NCI-H128 (cell line): ENCODE results near the gene TTC23L.

Experiments
- DNase-seq: peaks from one replicate; lab custom pipeline; 2025; ENCODE audit not compliant: unreplicated experiment; lab: John Stamatoyannopoulos, UW

TTC23L gene

GRCh38 chr5:34868791-34869190 lies 29.8 kb downstream of the TTC23L start:
- no peak for DNase-seq

DNA sequence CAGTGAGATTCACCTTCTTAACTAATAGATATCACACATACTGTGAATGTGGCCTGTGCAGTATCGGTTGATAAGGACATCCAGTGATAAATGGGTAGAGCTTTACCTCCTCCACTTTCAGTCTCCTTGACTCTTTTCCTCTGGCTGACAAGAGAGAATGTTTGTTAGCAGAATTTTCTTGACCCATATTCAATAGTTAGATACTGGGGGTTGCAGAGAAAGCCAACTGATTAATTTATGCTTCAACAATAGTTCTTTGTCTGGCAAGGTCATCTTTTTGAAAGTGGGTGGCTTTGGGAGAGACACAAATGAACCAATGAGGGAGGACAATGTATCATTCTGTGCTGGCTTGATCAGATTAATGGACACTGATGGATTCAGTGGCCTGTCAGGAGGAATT lies 30.3 kb downstream of the TTC23L start:
- no peak for DNase-seq

DNA sequence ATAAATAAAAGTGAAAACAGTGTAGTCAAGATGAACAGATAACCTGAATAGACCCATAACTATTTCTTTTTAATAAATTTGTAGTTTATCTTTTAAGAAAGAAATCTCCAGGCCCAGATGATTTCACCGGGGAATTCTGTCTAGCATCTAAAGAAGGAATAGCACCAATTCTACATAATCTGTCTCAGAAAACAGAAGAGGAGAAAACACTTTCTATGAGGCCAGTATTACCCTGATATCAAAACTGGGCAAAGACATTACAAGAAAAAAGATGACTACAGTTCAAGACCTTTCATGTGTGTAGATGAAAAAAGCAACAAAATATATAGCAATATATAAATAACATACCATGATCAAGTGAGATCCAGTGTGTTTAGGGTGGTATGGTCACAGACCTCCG lies 31.4 kb downstream of the TTC23L start:
- no peak for DNase-seq

DNA sequence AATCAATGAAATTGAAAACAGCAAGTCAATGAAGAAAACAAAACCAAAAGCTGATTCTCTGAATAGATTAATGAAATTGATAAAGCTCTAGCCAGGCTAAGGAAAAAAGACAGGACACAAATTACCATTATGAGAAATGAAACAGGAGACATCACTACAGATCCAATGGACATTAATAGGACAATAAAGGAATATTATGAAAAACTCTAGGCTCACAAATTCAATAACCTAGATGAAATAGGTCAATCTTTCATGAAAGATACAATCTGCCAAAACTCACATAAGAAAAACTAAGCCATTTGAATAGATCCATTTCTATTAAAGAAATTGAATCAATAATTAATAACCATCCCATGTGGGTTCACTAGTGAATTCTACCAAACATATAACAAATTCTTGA lies 37.3 kb downstream of the TTC23L start:
- DNase-seq = no peak

- no peak for DNase-seq
Observed at GRCh38 chr5:34881246-34881645, 42.3 kb downstream of the TTC23L start.

- DNase-seq = no peak
Observed at GRCh38 chr5:34886392-34887119, 47.6 kb downstream of the TTC23L start.

GRCh38 chr5:34889394-34889793 lies 50.4 kb downstream of the TTC23L start:
- DNase-seq = no peak

GRCh38 chr5:34891981-34892380 lies 53.0 kb downstream of the TTC23L start:
- no peak for DNase-seq

DNA sequence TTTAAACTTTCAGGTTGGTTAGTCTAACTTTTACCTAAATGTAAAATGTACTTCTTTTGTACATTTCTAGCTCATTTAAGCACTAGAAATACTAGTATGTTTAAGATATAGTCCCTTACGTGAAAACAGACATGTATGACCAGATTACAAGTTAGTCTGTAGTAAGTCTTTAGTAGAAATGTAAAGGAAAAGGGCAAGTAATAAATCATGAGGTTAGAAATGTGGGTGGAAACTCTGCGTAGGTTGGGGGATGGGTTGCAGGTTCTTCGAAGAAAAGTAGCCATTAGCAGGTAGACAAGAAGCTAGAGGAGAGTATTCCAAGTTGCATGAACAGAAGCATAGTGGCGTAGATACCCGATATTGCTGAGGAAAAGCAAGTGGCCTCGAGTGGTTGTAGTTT lies 53.5 kb downstream of the TTC23L start:
- no peak for DNase-seq

DNA sequence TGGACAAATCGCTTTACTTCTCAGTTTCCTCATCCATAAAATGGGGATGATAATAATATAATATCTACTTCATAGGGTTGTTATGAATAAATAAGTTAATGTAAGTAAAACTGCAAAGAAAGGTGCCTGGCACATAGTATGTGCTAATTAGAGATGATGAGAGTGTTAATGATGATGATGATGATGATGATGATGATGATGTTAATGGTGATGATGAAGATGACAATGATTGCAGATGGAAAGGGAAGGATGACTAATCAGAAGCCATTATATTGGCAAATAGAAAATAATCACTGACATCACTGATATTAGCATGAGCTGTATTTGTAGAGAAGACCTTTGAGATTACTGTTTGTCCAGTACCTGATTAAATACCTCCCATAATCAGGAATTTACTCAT lies 55.8 kb downstream of the TTC23L start:
- no peak for DNase-seq

DNA sequence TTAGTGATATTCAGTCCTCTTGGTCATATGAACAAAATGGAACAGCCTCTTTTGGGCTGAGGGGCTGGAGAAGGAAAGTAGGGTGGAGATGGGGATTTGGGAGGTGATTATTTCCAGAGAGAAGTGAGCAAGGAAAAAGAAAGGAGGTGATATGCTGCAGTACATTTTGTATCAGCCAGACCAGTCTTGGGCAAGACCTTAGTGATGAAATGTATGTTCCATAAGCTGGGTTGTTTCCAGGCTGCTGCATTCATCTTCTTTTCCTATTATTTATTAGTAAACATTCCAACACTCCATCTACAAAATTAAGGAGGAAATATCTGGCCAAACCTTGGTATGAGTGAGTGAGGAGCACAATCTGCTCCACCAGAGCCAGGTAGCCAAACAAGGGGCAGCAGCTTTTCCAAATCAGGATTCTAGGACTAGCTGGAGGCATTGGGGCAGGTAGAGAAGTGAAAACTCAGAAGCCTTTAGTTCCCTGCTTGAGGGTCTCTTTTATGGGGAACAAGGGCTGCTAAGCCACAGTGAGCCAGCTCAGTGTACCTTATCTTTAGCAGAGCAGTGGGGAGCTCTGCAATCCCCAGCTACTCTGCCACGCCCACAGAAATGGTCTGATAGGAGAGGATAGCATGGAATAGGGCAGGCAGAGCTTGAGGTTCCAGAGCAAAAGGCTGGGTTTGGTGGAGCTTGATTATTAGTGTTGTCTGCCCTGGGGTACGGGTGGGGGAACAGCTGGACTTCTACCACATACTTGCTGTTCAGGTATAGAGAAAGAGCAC lies 56.9 kb downstream of the TTC23L start:
- DNase-seq = no peak

DNA sequence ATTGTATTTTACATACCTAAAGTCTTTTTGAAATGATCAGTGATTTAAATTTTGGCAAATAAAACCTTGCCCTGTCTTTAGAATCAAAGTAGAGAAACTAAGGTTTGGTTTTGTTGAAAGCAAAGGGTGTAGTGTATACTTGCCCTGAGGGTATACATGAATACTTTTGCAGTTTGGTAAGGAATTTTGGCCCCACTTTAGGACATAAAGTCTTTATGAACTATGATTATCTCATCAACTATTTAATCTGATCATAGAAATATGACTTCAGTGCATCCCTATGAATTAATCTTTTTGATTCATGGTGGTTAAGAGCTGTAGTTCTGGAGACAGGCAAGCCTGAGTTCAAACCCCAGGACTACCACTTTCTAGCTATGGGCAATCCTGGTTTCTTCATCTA lies 58.7 kb downstream of the TTC23L start:
- no peak for DNase-seq

- peak; percentile 43 for DNase-seq
Observed at GRCh38 chr5:34898258-34898895, 59.4 kb downstream of the TTC23L start.

DNA sequence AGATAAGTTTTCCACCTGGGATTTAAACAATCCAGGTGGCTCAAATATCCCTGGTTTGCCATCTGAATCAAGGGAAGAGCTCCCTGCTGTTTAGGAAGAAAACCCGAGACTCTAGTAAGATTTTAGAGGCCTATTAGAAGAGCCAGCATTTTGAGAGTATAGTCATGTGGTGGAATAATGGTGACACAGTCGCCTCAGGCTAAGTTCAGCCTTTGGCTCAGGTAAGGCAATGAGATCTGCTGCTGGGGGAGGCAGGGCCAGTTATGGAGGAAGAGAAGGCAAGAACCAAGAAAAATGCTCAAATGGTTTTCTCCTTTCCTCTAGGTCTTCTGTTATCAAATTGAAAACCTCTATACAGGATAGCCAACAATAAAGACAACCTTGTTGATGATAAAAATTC lies 60.1 kb downstream of the TTC23L start:
- no peak for DNase-seq

GRCh38 chr5:34900652-34901051 lies 61.7 kb downstream of the TTC23L start:
- DNase-seq = no peak

GRCh38 chr5:34903260-34903659 lies 64.3 kb downstream of the TTC23L start:
- no peak for DNase-seq

DNA sequence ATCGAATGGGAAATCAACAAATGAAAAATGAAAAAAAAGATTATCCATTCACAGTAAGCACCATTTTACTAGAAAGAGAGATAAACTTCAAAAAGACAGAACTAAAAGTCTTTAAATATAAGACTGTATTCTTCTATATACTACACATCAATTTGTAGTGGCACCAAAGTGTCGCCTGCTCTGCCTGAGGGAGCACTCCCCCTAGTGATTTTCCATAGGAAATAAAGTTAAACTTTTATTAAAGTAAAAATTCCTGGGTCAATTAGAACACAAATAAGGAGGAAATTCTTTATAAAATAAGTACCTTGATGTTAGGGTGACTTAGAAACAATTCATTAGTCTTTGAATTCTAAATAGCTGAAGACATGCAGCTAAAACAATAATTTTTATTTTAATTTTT lies 66.6 kb downstream of the TTC23L start:
- DNase-seq = no peak

DNA sequence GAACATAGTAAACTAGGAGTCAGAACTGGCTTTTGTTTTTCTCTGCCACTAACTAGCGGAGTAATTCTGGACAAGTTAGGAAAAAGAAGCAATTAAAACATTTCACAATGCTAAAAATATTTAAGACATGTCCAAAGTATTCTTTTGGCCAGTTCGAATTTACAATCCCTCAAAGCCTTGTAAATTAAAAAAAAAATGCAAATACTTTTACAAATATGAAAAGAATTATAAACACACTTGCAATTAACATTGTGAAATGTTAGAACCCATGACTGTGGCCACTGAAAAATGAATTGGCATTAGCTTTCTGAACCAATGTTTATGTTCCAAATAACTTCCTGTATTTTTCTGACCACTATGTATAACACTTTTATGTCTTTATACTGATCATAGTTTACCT lies 74.1 kb downstream of the TTC23L start:
- DNase-seq = no peak

GRCh38 chr5:34914671-34915138 lies 75.7 kb downstream of the TTC23L start:
- no peak for DNase-seq

GRCh38 chr5:34915139-34915855 lies 76.3 kb downstream of the TTC23L start, which contains the start of the genes BRIX1 and RAD1:
BRIX1 (plus strand) TSS chr5:34915711; CDS start chr5:34915739, 28 bp downstream.
RAD1 (minus strand) TSS chr5:34915504; CDS start chr5:34914892, 612 bp downstream.
- DNase-seq = peak; percentile 96

DNA sequence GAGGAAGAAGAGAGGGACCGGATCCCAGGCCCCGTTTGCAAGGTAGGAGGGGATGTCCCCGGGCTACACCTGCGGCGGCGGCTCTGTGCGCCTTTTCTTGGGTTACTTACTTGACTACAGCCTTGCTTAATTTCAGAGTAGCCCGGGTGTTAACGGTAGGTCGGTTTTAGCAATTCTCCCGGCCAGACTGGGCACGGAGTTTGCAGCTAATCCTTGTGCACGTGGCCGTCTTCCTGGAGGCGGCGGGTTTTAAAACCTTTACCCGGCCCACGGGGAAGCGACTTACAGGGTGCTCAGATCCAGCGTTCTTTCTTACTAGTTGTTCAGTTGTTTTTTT lies 76.9 kb downstream of the TTC23L start:
- DNase-seq = no peak
